ENCODE measurements around the gene CUX1. TPM values are rescaled to one million over a fixed set of nuclear protein-coding genes. Genes with fewer than 3 reads are reported as not detected.

CUX1 gene
- total and polyA plus RNA-seq, 2 of the 13 experiments (the other 11 are each of a cell fraction or from before 2014, with no cell fraction given): 13.7 to 14.9 TPM

GRCh38 chr7:102306916-102307677, 489.7 kb downstream of the CUX1 start (continued):
- TF ChIP-seq, protein P1, sequence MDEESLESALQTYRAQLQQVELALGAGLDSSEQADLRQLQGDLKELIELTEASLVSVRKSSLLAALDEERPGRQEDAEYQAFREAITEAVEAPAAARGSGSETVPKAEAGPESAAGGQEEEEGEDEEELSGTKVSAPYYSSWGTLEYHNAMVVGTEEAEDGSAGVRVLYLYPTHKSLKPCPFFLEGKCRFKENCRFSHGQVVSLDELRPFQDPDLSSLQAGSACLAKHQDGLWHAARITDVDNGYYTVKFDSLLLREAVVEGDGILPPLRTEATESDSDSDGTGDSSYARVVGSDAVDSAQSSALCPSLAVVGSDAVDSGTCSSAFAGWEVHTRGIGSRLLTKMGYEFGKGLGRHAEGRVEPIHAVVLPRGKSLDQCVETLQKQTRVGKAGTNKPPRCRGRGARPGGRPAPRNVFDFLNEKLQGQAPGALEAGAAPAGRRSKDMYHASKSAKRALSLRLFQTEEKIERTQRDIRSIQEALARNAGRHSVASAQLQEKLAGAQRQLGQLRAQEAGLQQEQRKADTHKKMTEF (CRISPR knock-in tag; IDR thresholded peaks at IDR 0.05): no peak
- TF ChIP-seq PHF8 (CRISPR knock-in tag; IDR thresholded peaks at IDR 0.05) (no peak), FIP1L1 (IDR thresholded peaks at IDR 0.05; ENCODE audit: borderline replicate concordance, insufficient read depth, low read depth, low read length) (no peak), ZNF598 (CRISPR knock-in tag; IDR thresholded peaks at IDR 0.05; ENCODE audit: borderline replicate concordance) (peak; percentile 20; the same call in 1 of the 2 replicates), GFI1 (CRISPR knock-in tag; IDR thresholded peaks at IDR 0.05; ENCODE audit: borderline replicate concordance) (no peak), SOX5 (CRISPR knock-in tag; IDR thresholded peaks at IDR 0.05; ENCODE audit: borderline replicate concordance) (no peak), MAFF (IDR thresholded peaks at IDR 0.05; ENCODE audit: low read depth, low read length) (peak; percentile 74), STAT5B (CRISPR knock-in tag; IDR thresholded peaks at IDR 0.05) (no peak), TBP (CRISPR knock-in tag; IDR thresholded peaks at IDR 0.05) (no peak), ZNF75D (CRISPR knock-in tag; IDR thresholded peaks at IDR 0.05; ENCODE audit: borderline replicate concordance) (no peak), CREBL2 (CRISPR knock-in tag; IDR thresholded peaks at IDR 0.05; ENCODE audit: borderline replicate concordance) (0 out of 2 replicates have a peak, but pooled peaks have one; percentile 24), FOXA1 (IDR thresholded peaks at IDR 0.05) (no peak), FOXA1 (CRISPR knock-in tag; IDR thresholded peaks at IDR 0.05) (no peak), ZNF138 (CRISPR knock-in tag; IDR thresholded peaks at IDR 0.05; ENCODE audit: low read depth) (no peak), RFX1 (IDR thresholded peaks at IDR 0.05) (no peak), ZNF839 (CRISPR knock-in tag; IDR thresholded peaks at IDR 0.05; ENCODE audit: borderline replicate concordance) (no peak), ZFP90 (CRISPR knock-in tag; IDR thresholded peaks at IDR 0.05; ENCODE audit: borderline replicate concordance) (no peak), FOSL1 (CRISPR knock-in tag; IDR thresholded peaks at IDR 0.05; ENCODE audit: borderline replicate concordance) (no peak), E2F2 (CRISPR knock-in tag; IDR thresholded peaks at IDR 0.05; ENCODE audit: borderline replicate concordance) (no peak)
- TF ChIP-seq, protein P2, sequence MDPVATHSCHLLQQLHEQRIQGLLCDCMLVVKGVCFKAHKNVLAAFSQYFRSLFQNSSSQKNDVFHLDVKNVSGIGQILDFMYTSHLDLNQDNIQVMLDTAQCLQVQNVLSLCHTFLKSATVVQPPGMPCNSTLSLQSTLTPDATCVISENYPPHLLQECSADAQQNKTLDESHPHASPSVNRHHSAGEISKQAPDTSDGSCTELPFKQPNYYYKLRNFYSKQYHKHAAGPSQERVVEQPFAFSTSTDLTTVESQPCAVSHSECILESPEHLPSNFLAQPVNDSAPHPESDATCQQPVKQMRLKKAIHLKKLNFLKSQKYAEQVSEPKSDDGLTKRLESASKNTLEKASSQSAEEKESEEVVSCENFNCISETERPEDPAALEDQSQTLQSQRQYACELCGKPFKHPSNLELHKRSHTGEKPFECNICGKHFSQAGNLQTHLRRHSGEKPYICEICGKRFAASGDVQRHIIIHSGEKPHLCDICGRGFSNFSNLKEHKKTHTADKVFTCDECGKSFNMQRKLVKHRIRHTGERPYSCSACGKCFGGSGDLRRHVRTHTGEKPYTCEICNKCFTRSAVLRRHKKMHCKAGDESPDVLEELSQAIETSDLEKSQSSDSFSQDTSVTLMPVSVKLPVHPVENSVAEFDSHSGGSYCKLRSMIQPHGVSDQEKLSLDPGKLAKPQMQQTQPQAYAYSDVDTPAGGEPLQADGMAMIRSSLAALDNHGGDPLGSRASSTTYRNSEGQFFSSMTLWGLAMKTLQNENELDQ (CRISPR knock-in tag; IDR thresholded peaks at IDR 0.05; ENCODE audit: borderline replicate concordance): no peak
- TF ChIP-seq, protein P3, sequence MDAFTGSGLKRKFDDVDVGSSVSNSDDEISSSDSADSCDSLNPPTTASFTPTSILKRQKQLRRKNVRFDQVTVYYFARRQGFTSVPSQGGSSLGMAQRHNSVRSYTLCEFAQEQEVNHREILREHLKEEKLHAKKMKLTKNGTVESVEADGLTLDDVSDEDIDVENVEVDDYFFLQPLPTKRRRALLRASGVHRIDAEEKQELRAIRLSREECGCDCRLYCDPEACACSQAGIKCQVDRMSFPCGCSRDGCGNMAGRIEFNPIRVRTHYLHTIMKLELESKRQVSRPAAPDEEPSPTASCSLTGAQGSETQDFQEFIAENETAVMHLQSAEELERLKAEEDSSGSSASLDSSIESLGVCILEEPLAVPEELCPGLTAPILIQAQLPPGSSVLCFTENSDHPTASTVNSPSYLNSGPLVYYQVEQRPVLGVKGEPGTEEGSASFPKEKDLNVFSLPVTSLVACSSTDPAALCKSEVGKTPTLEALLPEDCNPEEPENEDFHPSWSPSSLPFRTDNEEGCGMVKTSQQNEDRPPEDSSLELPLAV (CRISPR knock-in tag; conservative IDR thresholded peaks at IDR 0.05; ENCODE audit: low read depth): no peak
